ENCODE measurements around the gene ERCC6.

ERCC6 gene

GRCh38 chr10:49527850-49528249 lies 11.1 kb downstream of the ERCC6 start:
- Histone ChIP-seq H3K27me3 (ENCODE audit: low read length) (no peaks in the 10 kb centered on the region), H3K4me3 (ENCODE audit: insufficient read depth, low read length, poor library complexity, severe bottlenecking) (no peak overlapping the region), H3K9me3 (ENCODE audit: insufficient read depth, low read length) (no peaks in the 10 kb centered on the region), H2AFZ (ENCODE audit: low read depth, low read length, severe bottlenecking) (no peak overlapping the region), H3K4me2 (ENCODE audit: low read depth, low read length, poor library complexity, severe bottlenecking) (no peak overlapping the region), H3K27ac (ENCODE audit: low read depth, low read length) (no peak overlapping the region), H3F3A (ENCODE audit: insufficient read depth) (no peaks in the 10 kb centered on the region), H3K79me2 (ENCODE audit: insufficient read depth, low read length) (0 out of 2 replicates have a peak, but pooled peaks cover under 1% of the 10 kb centered on the region), H3K9me2 (replicated peaks; ENCODE audit: insufficient read depth, low read length) (no peaks in the 10 kb centered on the region), H3K36me3 (ENCODE audit: low read length) (peaks cover 15% of the 10 kb centered on the region; the same call in 1 of the 2 replicates), H3K9ac (ENCODE audit: low read length) (no peak overlapping the region), H4K20me1 (ENCODE audit: low read depth, low read length) (no peaks in the 10 kb centered on the region)
- TF ChIP-seq EZH2phosphoT487 (conservative IDR thresholded peaks at IDR 0.05; ENCODE audit: low read length), result no peak
- TF ChIP-seq CTCF (IDR thresholded peaks at IDR 0.05; ENCODE audit: insufficient read depth, low read length, poor library complexity, severe bottlenecking), result no peak

- Histone ChIP-seq H3K27ac (ENCODE audit: low read depth, low read length) (no peak overlapping the region), H3K79me2 (ENCODE audit: insufficient read depth, low read length) (no peaks in the 10 kb centered on the region), H3K4me3 (ENCODE audit: insufficient read depth, low read length, poor library complexity, severe bottlenecking) (no peak overlapping the region), H3K9me3 (ENCODE audit: insufficient read depth, low read length) (no peaks in the 10 kb centered on the region), H3F3A (ENCODE audit: insufficient read depth) (no peaks in the 10 kb centered on the region), H3K36me3 (ENCODE audit: low read length) (peaks cover 15% of the 10 kb centered on the region; the same call in 1 of the 2 replicates), H3K9ac (ENCODE audit: low read length) (no peak overlapping the region), H3K4me2 (ENCODE audit: low read depth, low read length, poor library complexity, severe bottlenecking) (no peak overlapping the region), H3K27me3 (ENCODE audit: low read length) (no peaks in the 10 kb centered on the region), H2AFZ (ENCODE audit: low read depth, low read length, severe bottlenecking) (no peak overlapping the region), H4K20me1 (ENCODE audit: low read depth, low read length) (no peaks in the 10 kb centered on the region), H3K9me2 (replicated peaks; ENCODE audit: insufficient read depth, low read length) (no peaks in the 10 kb centered on the region)
- no peak for TF ChIP-seq CTCF (IDR thresholded peaks at IDR 0.05; ENCODE audit: insufficient read depth, low read length, poor library complexity, severe bottlenecking)
- TF ChIP-seq EZH2phosphoT487 (conservative IDR thresholded peaks at IDR 0.05; ENCODE audit: low read length), result no peak
Observed at GRCh38 chr10:49527061-49527460, 11.9 kb downstream of the ERCC6 start.

GRCh38 chr10:49526619-49527018 lies 12.3 kb downstream of the ERCC6 start:
- Histone ChIP-seq H3K27ac (ENCODE audit: low read depth, low read length) (no peak overlapping the region), H3K9me2 (replicated peaks; ENCODE audit: insufficient read depth, low read length) (no peaks in the 10 kb centered on the region), H3F3A (ENCODE audit: insufficient read depth) (no peaks in the 10 kb centered on the region), H3K9ac (ENCODE audit: low read length) (no peak overlapping the region), H3K79me2 (ENCODE audit: insufficient read depth, low read length) (no peaks in the 10 kb centered on the region), H4K20me1 (ENCODE audit: low read depth, low read length) (no peaks in the 10 kb centered on the region), H3K36me3 (ENCODE audit: low read length) (peaks cover 15% of the 10 kb centered on the region; the same call in 1 of the 2 replicates), H3K27me3 (ENCODE audit: low read length) (no peaks in the 10 kb centered on the region), H2AFZ (ENCODE audit: low read depth, low read length, severe bottlenecking) (no peak overlapping the region), H3K4me3 (ENCODE audit: insufficient read depth, low read length, poor library complexity, severe bottlenecking) (no peak overlapping the region), H3K4me2 (ENCODE audit: low read depth, low read length, poor library complexity, severe bottlenecking) (no peak overlapping the region), H3K9me3 (ENCODE audit: insufficient read depth, low read length) (no peaks in the 10 kb centered on the region)
- TF ChIP-seq EZH2phosphoT487 (conservative IDR thresholded peaks at IDR 0.05; ENCODE audit: low read length) (no peak), CTCF (IDR thresholded peaks at IDR 0.05; ENCODE audit: insufficient read depth, low read length, poor library complexity, severe bottlenecking) (no peak)
